Smooth muscle cell (in vitro differentiated cells): Measurements from ENCODE around the gene SRL. TPM values are rescaled to one million over a fixed set of nuclear protein-coding genes. Genes with fewer than 3 reads are reported as not detected.

Experiments used
- DNase-seq: peaks from one replicate; lab custom pipeline; 2025; ENCODE audit not compliant: unreplicated experiment; lab: John Stamatoyannopoulos, UW
- H2AFZ ChIP-seq: fragments of 200-600 bp; sonication (generic); 2 replicates; pipeline ENCODE4 v1.6.0; 2016; ENCODE audit warnings: antibody characterized with exemption, low read depth, mild to moderate bottlenecking
- H3F3A ChIP-seq: fragments of 200-600 bp; sonication (generic); 2 replicates; pipeline ENCODE4 v1.6.0; 2017; ENCODE audit warnings: antibody characterized with exemption, low read depth
- H3K27ac ChIP-seq: fragments of 200-600 bp; sonication (generic); 2 replicates; pipeline ENCODE4 v1.5.1; 2016; ENCODE audit warnings: low read depth, mild to moderate bottlenecking
- H3K27me3 ChIP-seq: fragments of 200-600 bp; sonication (generic); 2 replicates; pipeline ENCODE4 v1.6.1; 2016; ENCODE audit warnings: low read depth, mild to moderate bottlenecking
- H3K36me3 ChIP-seq: fragments of 200-600 bp; sonication (generic); 2 replicates; pipeline ENCODE4 v1.5.1; 2016; ENCODE audit warnings: low read depth
- H3K4me1 ChIP-seq: fragments of 200-600 bp; sonication (generic); 2 replicates; pipeline ENCODE4 v1.5.1; 2016; ENCODE audit warnings: low read depth
- H3K4me2 ChIP-seq: fragments of 200-600 bp; sonication (generic); 2 replicates; pipeline ENCODE4 v1.6.0; 2016; ENCODE audit warnings: mild to moderate bottlenecking
- H3K4me3 ChIP-seq: fragments of 200-600 bp; sonication (generic); 2 replicates; pipeline ENCODE4 v1.5.1; 2016; ENCODE audit warnings: mild to moderate bottlenecking
- H3K79me2 ChIP-seq: fragments of 200-600 bp; sonication (generic); 2 replicates; pipeline ENCODE4 v1.6.0; 2016; ENCODE audit warnings: low read depth, mild to moderate bottlenecking
- H3K9ac ChIP-seq: fragments of 200-600 bp; sonication (generic); 2 replicates; pipeline ENCODE4 v1.6.0; 2016; ENCODE audit warnings: low read depth
- H3K9me3 ChIP-seq: fragments of 200-600 bp; sonication (generic); replicated peaks from 2 replicates; pipeline ENCODE4 v1.5.1; 2016; ENCODE audit warnings: low read depth
- H4K20me1 ChIP-seq: fragments of 200-600 bp; sonication (generic); 2 replicates; pipeline ENCODE4 v1.6.0; 2016; ENCODE audit warnings: low read depth
- WGBS: methylation state at CpG from one replicate; pipeline ENCODE4 v1.1.7; 2016; ENCODE audit warnings: low lambda C conversion rate; 5-methylcytosine and 5-hydroxymethylcytosine counted together
- polyA plus RNA-seq: library from polyadenylated mRNA; unstranded; fragments of >200 nt; fragmentation: Nextera tagmentation; extraction: Ambion mirVana; gene quantifications from 2 replicates; pipeline ENCODE4 v1.2.1, GENCODE V29; 2016
- total RNA-seq: library from RNA; depleted of rRNA; stranded (reverse); fragments of >200 nt; gene quantifications from 2 replicates; pipeline ENCODE4 v1.2.3, GENCODE V29; 2014
- TF ChIP-seq, protein P1 (sequence below): fragments of 200-600 bp; sonication (generic); IDR thresholded peaks from 2 replicates; pipeline ENCODE4 v1.5.1; 2017; ENCODE audit warnings: borderline replicate concordance, mild to moderate bottlenecking, antibody characterized with exemption; ENCODE audit not compliant: insufficient read depth, poor library complexity, severe bottlenecking

SRL gene
- total and polyA plus RNA-seq, 2 experiments from 2014 or later, result not detected

DNA sequence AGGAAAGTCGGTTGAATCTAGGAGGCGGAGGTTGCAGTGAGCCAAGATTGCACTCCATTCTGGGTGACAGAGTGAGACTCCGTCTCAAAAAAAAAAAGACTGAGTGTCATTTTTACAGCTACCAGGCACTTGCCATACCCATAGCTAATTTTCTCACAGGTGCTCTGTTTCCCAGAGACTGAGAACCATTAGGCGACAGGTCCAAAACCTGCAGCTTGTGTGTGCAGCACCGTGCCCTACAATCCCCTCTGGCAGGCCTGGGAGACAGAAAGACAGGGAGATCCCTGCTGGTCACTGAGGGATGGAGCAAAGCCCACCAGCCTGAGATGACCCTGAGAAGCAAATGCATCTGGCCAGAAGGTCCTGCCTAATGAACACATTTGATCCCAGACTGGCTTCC lies 28.2 kb upstream of the SRL start:
- DNase-seq, result no peak
- H3K4me2 ChIP-seq, result no peak overlapping the region
- 90% methylated on average over 5 of the region's 5 CpGs for WGBS

DNA sequence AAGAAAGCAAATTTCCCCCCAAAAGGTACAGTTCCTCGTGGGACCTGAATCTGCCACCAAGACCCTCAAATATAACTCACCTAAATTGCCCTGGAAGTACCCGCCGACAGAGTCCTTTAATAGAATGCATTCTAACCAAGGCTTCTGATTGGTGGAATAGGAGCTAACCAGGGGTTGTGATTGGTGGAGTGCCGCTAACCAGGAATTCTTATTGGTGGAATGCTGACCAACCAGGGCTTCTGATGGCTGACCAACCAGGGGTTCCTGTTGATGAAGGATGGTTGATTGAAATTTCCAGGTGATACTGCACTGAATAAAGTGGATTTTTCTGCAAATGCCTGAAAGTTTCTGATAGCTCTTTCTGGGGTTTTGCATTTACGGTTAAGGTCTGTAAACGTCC lies 24.5 kb upstream of the SRL start:
- Histone ChIP-seq H3K27ac (no peak overlapping the region), H2AFZ (no peak overlapping the region), H3K36me3 (no peaks in the 10 kb centered on the region), H3K9ac (no peak overlapping the region), H3F3A (no peaks in the 10 kb centered on the region), H4K20me1 (no peaks in the 10 kb centered on the region), H3K27me3 (no peaks in the 10 kb centered on the region), H3K4me3 (no peak overlapping the region), H3K4me1 (peaks cover 14% of the 10 kb centered on the region), H3K4me2 (no peak overlapping the region), H3K79me2 (peaks cover 28% of the 10 kb centered on the region), H3K9me3 (no peaks in the 10 kb centered on the region)
- TF ChIP-seq, protein P1, sequence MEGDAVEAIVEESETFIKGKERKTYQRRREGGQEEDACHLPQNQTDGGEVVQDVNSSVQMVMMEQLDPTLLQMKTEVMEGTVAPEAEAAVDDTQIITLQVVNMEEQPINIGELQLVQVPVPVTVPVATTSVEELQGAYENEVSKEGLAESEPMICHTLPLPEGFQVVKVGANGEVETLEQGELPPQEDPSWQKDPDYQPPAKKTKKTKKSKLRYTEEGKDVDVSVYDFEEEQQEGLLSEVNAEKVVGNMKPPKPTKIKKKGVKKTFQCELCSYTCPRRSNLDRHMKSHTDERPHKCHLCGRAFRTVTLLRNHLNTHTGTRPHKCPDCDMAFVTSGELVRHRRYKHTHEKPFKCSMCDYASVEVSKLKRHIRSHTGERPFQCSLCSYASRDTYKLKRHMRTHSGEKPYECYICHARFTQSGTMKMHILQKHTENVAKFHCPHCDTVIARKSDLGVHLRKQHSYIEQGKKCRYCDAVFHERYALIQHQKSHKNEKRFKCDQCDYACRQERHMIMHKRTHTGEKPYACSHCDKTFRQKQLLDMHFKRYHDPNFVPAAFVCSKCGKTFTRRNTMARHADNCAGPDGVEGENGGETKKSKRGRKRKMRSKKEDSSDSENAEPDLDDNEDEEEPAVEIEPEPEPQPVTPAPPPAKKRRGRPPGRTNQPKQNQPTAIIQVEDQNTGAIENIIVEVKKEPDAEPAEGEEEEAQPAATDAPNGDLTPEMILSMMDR, result no peak
- 88% methylated on average over 6 of the region's 6 CpGs for WGBS
- DNase-seq, result no peak

More for the DNA sequence above, 28.2 kb upstream of the SRL start:
- H3K9me3 ChIP-seq, result no peaks in the 10 kb centered on the region
- no peaks in the 10 kb centered on the region for H3K36me3 ChIP-seq
- no peaks in the 10 kb centered on the region for H3K27me3 ChIP-seq
- no peak overlapping the region for H3K27ac ChIP-seq
- no peaks in the 10 kb centered on the region for H4K20me1 ChIP-seq
- no peak overlapping the region for H2AFZ ChIP-seq
- no peak overlapping the region for H3K9ac ChIP-seq
- peaks cover 7% of the 10 kb centered on the region for H3K4me1 ChIP-seq
- TF ChIP-seq, protein P1, result no peak
- H3K79me2 ChIP-seq, result peaks cover 28% of the 10 kb centered on the region
- no peak overlapping the region for H3K4me3 ChIP-seq
- peaks cover 7% of the 10 kb centered on the region for H3F3A ChIP-seq

DNA sequence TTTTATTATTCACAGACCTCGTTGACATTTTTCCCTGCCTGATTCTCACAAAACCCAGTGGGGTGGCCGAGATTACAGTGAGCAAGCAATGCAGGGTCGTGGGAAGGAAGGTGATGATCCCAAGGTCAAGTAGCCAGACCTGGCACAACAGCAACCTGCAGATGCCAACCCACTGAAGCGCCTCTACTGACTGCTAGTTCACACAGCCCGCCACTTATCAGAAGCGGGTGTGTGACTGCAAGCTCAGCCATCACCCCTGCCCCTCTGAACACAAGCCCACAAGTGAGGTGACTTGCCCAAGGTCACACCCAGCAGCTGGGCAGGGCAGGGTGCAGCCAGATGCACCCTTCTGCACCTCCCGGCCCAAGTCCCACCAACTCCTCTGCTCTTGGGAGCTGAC lies 23.8 kb upstream of the SRL start:
- no peak overlapping the region for H3K4me3 ChIP-seq
- H2AFZ ChIP-seq, result no peak overlapping the region
- H4K20me1 ChIP-seq, result no peaks in the 10 kb centered on the region
- H3F3A ChIP-seq, result no peaks in the 10 kb centered on the region
- peaks cover 24% of the 10 kb centered on the region for H3K79me2 ChIP-seq
- no peak overlapping the region for H3K4me2 ChIP-seq
- no peaks in the 10 kb centered on the region for H3K36me3 ChIP-seq
- no peaks in the 10 kb centered on the region for H3K27me3 ChIP-seq
- TF ChIP-seq, protein P1, result no peak
- H3K4me1 ChIP-seq, result peaks cover 8% of the 10 kb centered on the region
- no peak overlapping the region for H3K27ac ChIP-seq
- no peak for DNase-seq
- H3K9me3 ChIP-seq, result no peaks in the 10 kb centered on the region
- H3K9ac ChIP-seq, result no peak overlapping the region
- WGBS, result 97% methylated on average over 7 of the region's 7 CpGs

DNA sequence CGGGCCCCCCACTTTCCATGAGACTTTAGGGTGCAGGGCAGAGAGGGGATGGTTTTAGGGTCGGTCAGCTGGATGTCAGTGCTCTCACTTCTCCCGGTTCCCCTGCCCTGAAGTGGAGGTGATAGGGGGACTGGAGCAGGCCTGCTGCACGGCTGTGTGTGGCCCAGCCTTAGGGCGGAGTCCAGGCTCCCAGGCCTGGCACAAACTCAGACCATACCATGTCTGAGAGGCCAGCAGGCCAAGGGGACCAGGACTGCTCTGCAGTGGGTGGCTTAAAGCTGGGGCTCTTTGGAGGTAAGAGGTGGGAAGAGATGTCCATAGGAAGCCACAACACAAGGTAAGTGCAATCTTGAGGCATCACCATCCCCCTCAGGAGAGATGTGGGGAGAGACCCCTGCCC lies 22.7 kb upstream of the SRL start:
- H3K4me1 ChIP-seq, result peaks cover 7% of the 10 kb centered on the region
- 76% methylated on average over 5 of the region's 5 CpGs for whole genome bisulfite sequencing
- peak overlapping the region; percentile 74 for H3K4me2 ChIP-seq
- no peaks in the 10 kb centered on the region for H3K36me3 ChIP-seq
- no peak overlapping the region for H2AFZ ChIP-seq
- H3K79me2 ChIP-seq, result peaks cover 14% of the 10 kb centered on the region
- H4K20me1 ChIP-seq, result no peaks in the 10 kb centered on the region
- H3K27me3 ChIP-seq, result no peaks in the 10 kb centered on the region
- no peak overlapping the region for H3K4me3 ChIP-seq
- no peaks in the 10 kb centered on the region for H3K9me3 ChIP-seq
- no peaks in the 10 kb centered on the region for H3F3A ChIP-seq
- H3K27ac ChIP-seq, result no peak overlapping the region
- no peak overlapping the region for H3K9ac ChIP-seq
- no peak for DNase-seq
- TF ChIP-seq, protein P1, result no peak
